Cortex of kidney (tissue), 1 donor: Measurements from ENCODE around the gene FCGBP.

Experiments
- DNase-seq: peaks from one replicate; lab custom pipeline; 2025; lab: John Stamatoyannopoulos, UW

The FCGBP gene

GRCh38 chr19:39946532-39946931, 12.1 kb upstream of the FCGBP start:
- no peak for DNase-seq

GRCh38 chr19:39943586-39943985, 9.2 kb upstream of the FCGBP start:
- DNase-seq = no peak

- no peak for DNase-seq
These were observed 7.9 kb upstream of the FCGBP start for GRCh38 chr19:39942366-39942730.

- no peak for DNase-seq
These were observed 7.4 kb upstream of the FCGBP start for GRCh38 chr19:39941615-39942365.

- DNase-seq = no peak
These were observed 6.7 kb upstream of the FCGBP start for GRCh38 chr19:39941151-39941550.

- DNase-seq = no peak
These were observed 5.9 kb upstream of the FCGBP start for GRCh38 chr19:39940221-39940833.

DNA sequence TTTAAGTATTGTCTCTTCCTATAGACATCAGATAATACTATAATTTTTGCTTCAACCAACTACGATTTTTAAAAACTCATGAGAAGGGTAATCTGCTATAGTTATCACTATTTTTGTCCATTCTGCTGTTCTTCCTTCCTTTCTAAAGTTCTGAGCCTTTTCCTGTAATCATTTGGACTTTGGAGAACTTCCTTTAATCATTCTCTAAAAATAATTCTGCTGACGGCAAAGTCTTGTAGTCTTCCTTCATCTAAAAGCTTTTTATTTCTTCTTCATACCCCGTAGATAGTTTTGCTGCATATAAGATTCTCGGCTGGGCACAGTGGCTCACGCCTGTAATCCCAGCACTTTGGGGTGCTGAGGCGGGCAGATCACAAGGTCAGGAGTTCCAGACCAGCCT, 5.1 kb upstream of the FCGBP start:
- no peak for DNase-seq

DNA sequence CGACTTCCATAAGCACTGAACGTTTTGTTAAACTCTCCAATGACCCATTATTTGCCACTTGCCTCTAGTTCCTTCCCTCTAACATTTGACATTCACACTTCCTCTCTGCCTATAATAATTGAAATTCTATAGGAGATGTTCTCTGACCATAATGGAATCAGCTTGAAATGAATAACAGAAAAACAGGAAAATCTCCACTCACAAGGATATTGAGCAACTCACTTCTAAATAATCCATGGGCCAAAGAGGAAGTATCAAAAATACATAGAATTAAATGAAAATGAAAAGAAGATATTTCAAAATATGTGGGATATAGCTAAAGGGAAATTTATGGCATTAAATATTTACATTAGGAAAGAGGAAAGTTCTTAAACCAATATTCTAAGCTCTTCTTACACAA, 3.4 kb upstream of the FCGBP start:
- DNase-seq = no peak

- no peak for DNase-seq
These were observed 2.8 kb upstream of the FCGBP start for GRCh38 chr19:39937094-39937720.

DNA sequence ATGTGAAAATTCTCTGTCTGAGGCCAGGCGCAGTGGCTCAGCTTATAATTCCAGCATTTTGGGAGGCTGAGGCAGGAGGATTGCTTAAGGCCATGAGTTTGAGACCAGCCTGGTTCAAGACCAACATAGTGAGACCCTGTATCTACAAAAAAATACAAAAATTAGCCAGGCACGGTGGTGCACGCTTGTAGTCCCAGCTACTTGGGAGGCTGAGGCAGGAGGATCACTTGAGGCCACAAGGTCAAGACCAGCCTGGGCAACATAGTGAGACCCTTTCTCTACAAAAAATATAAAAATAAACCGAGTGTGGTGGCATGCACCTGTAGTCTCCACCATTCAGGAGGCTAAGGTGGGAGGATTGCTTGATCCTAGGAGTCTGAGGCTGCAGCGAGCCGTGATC, 2.2 kb upstream of the FCGBP start:
- no peak for DNase-seq

DNA sequence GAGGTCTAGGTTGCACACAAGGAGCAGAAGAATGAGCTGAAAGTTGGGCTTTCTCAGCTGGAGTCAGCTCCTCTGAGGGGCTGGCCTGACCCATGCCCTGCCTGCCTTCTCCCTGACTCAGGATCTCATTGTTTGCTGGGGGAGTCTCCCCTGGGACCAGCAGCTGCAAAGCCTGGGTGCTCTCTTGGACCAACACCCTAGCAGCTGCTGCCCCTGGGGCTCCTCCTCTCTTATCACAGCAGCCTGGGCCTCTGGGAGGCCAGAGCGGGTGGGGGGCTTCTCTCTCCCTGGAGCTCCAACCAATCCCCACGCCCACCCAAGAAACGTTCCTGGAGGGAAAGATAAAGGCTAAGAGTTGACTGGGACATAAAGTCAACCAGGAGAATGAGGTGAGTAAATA, 1.6 kb upstream of the FCGBP start:
- DNase-seq = no peak

DNA sequence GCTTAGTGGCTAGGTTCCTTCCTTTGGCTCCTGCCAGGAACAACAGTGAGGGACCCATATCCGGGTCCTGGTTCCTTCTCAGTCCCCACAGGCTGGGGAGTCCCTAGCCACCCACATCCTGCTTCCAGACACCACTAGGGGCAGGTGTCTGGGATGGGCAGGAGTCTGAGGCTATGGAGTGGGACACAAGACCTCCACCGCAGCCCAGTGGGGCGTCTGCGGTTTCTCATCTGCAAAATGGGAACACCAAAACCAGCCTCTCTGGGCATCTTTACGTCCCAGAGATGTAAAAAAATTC, 879 bp upstream of the FCGBP start:
- no peak for DNase-seq

GRCh38 chr19:39929750-39930149, 4.7 kb downstream of the FCGBP start:
- no peak for DNase-seq

GRCh38 chr19:39928357-39928725, 6.1 kb downstream of the FCGBP start:
- no peak for DNase-seq

GRCh38 chr19:39927524-39928356, 6.7 kb downstream of the FCGBP start:
- DNase-seq = no peak

- DNase-seq = no peak
These were observed 7.4 kb downstream of the FCGBP start for GRCh38 chr19:39927076-39927475.

- DNase-seq = no peak
These were observed 8.2 kb downstream of the FCGBP start for GRCh38 chr19:39926170-39926760.

DNA sequence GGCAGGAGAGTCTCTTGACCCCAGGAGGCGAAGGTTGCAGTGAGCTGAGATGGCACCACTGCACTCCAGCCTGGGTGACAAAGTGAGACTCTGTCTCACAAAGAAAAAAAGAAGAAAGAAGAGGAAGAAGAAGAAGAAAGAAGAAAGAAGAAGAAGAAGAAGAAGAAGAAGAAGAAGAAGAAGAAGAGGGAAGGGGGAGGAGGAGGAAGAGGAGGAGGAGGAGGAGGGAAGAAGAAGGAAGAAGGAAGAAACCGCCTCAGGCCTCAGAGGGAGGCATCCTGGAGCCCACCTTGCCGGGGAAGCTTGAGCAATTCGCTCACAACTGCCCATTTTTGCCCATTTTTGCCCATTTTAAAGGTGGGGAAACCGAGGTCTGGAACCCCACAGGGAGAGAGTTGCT, 9.5 kb downstream of the FCGBP start:
- DNase-seq = no peak

DNA sequence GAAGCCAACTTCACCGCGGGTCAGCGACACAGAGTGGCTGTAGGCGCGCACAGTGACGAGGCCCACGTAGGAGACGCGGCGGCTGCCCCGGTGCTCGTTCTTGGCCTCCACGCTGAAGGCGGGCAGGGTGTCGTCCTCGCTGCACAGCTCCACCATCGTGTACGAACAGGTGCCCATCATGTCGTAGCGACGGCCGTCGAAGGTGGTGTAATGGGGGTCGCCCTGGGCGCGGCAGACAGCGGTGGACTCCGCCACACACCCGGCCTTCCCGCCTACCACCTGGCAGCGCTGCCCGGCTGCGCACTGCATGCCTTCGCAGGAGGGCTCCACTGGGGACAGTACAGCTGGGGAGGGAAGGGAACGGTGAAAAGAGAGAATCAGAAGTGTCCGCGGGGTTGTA, 10.0 kb downstream of the FCGBP start:
- no peak for DNase-seq

GRCh38 chr19:39923862-39924261, 10.6 kb downstream of the FCGBP start:
- no peak for DNase-seq

- no peak for DNase-seq
These were observed 14.5 kb downstream of the FCGBP start for GRCh38 chr19:39919976-39920375.

- DNase-seq = no peak
These were observed 16.2 kb downstream of the FCGBP start for GRCh38 chr19:39918183-39918651.
